LHCN-M2 (cell line): ENCODE measurements around the gene EXOSC2. TPM values are rescaled to one million over a fixed set of nuclear protein-coding genes. Genes with fewer than 3 reads are reported as not detected.

Source experiments
- DNase-seq: peaks from one replicate; pipeline ENCODE4 v3.0.0-alpha.2; 2012; ENCODE audit warnings: low read depth
- total RNA-seq: library from RNA; depleted of rRNA; stranded (reverse); fragments of >200 nt; gene quantifications from 2 replicates; pipeline ENCODE4 v1.2.3, GENCODE V29; 2014; rRNA removed

EXOSC2 gene
- total RNA-seq, 1 experiment from 2014 or later, result 44.0 TPM

DNA sequence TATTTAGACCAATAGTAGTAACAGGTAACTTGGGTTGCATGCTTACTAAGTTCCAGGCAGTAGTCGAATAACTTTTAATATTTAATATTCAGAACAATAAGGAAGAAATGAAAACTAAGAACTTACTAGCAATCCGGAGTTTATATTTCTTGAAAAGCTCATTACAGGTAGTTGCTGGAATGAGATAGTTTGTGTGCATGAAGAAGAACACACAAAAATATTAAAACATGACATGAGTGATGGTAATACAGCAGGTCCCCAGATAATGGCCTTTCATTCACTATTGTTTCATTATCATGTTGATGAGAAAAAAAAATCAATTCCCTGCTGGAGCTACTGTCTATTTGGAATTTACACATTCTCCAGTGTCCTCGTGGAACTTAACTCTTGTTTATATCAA is 44.7 kb downstream of the EXOSC2 start:
- DNase-seq, result no peak

DNA sequence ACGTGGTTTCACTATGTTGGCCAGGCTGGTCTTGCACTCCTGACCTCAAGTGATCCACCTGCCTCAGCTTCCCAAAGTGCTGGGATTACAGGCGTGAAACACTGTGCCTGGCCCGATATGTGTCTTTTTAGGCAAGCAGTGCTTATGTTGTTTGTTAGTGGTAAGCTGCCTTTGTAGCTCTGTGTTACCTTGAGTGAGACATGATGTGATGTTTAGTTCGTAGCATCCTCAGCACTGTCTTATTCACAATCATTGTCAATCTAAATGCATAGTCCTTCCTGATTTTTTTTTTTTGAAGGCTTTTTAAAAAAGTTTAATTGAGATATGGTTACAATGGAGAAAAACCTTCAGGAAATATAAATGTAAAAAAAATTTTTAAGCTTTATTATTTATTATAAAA is 45.5 kb downstream of the EXOSC2 start:
- DNase-seq, result no peak

GRCh38 chr9:130740218-130741023 is 46.8 kb downstream of the EXOSC2 start:
- DNase-seq, result peak; percentile 49

DNA sequence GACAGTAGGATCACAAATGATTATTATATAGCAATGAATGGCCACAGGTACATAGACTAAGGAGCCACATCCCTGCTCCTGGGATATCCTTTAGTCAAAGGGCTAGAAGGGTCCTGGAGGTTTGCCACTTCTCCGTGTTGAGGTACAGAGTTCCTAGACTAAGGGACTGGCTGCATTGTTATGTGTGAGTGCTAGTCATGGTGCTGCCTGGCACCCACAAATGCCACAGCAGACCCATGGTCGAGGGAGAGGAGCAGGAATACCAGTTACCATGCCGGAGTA is 47.4 kb downstream of the EXOSC2 start:
- DNase-seq, result no peak

DNA sequence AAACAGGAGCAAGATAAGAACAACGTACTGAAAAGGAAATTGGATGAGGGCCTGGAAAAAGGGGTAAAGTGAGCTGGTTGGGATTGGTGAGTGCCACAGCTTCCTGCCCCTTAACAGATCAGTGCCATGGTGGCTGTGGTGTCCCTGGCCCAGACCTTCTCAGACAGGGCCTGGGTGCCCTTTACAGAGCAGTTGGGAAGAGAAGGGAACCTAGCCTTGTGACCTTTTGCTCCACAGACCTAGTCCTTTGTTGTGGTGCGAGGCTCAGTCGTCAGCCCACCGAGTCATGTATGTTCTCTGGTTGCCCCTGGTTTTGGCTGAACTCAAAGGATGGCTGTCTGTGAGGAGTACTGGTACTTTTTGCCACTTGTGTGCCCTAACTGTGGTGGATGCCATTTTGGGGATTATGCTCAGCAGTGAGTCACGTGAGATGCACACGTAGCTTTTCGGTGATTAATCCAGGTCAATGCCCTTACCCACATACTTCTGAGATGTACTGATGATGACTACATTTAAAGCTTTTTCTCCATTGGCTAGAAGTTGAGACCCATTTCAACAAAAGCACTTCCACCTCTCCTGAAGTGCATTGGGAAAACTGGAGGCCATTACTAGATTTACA is 48.4 kb downstream of the EXOSC2 start:
- peak; percentile 75 for DNase-seq

DNA sequence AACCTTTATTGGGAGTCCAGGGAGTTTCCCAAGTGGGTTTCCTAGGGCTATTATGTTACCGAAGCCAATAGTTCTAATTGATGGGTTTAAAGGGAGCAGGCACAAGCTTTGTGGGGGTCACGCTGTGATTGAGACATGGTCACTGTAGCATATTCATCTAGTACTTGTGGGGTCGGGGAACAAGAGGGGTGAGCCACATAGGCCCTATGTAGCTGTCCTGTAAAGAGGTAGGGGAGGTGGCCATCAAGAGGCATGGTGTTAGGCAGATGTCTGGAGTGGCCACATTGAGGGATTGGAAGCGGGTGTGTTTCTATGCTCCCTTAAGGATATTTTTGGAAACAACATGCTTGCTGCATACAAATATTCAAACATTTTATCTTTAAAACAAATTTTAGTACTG is 50.1 kb downstream of the EXOSC2 start:
- DNase-seq, result no peak

DNA sequence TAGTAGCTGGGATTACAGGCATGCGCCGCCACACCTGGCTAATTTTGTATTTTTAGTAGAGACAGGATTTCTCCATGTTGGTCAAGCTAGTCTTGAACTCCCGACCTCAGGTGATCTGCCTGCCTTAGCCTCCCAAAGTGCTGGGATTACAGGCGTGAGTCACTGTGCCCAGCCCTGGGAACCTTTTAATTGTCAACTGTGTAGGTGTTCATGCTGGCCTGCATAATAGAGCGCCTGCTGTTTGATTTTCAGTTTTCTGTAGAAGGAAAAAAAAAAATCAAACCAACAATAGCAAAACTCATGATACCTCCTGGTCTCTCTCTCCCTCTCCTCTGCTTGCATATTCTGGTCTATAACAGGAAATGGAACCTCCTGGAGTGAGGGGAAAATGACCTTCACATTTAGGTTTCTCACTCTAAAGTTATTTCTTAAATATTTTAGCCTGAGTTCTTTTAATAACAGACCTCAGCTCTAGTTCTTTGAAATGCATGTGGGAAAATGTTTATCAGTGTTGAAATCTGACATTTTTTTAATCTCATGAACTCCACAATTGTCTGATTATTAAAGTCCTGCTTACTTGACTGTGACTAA is 51.7 kb downstream of the EXOSC2 start:
- no peak for DNase-seq

DNA sequence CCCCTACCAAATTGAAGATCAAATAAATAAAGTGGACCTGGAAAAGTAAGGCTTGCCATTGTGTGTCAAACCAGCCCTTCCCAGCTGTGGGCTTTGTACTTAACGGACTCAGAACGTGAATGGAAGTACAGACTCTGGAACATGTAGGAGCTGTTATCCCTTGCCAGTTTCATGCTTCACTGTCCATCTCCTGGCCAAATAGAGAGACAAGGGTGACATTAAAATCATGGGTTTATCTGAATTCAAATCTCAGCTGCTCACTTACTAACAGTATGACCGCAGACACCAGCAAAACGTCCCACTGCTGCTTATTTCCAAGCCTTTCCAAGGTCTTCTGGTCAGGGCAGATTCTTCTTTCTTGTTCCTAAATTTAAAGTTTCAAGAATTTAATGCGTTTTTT is 52.2 kb downstream of the EXOSC2 start:
- DNase-seq, result no peak

DNA sequence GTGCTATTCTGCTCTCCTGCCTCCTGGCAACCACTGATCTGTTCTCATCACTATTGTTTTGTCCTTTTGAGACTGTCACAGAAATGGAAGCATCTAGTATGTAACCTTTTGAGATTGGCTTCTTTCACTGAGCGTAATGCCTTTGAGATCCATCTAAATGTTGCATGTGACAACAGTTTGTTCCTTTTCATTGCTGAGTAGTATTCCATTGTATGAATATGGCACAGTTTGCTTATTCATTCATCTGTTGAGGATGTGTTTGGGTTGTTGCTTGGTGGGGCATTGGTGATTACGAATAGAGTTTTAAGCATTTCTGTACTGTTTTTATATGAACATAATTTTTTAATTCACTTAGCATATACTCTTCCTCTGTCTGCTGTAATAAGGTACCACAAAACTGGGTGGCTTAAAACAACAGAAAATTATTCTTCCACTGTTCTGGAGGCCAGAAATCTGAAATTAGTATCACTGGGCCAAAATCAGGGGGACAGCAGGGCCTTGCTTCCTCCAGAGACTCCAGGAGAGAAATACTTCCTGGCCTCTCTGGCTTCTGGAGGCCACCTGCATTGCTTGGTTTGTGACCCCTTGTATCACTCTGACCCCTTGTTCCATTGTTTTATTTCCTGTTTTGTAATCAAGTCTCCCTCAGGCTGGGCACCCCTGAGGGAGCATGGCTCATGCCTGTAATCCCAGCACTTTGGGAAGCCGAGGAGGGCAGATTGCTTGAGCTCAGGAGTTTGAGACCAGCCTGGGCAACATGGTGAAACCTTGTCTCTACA is 53.0 kb downstream of the EXOSC2 start:
- DNase-seq, result no peak

DNA sequence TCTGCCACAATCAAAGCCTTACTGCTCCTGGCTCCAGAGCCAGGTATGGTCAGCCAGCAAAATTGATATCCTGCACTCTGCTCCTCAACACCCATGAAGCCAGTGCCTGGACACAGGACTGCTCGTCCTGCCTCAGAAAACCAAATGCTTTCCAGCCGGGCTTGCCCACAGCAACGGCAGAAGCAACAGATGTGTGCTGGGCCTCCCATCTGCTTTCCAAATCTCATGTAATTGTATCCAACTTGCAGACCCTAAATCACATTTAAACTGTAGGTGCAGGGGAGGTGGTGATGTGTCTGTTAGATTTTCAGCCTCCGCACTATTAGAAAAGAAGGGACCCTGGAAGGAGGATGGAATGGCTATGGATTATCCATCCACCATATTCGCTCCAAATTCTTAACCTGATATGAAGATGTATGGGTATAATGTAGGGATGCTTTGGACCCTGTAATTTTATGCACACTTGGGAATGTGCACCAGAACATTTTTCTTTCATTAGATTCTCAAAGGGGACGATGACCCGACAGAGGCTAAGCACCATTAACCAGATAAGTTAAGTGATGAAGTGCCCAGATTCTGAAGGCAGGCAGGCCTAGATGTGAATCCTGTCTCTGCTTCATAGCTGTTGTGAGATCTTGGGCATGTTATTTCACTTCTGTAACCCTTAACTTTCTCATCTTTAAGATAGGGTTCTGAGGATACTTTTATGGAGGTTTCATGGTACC is 58.2 kb downstream of the EXOSC2 start:
- no peak for DNase-seq

Other genes with a start within 250 kb of the EXOSC2 start
- 73.1 and 116 TPM in 2 replicates for gene ASS1, start 248.8 kb upstream of the EXOSC2 start, total RNA-seq
- gene FUBP3, start 114.2 kb upstream of the EXOSC2 start, total RNA-seq, result 49.1 and 51.9 TPM in 2 replicates
- not detected in 2 replicates for gene PRDM12, start 29.2 kb upstream of the EXOSC2 start, total RNA-seq
- gene ABL1, start 141.5 kb downstream of the EXOSC2 start, total RNA-seq, result 63.4 and 70.9 TPM in 2 replicates
- gene QRFP, start 203.0 kb downstream of the EXOSC2 start, total RNA-seq, result not detected in 2 replicates
- 0.51 and 1.7 TPM in 2 replicates for gene FIBCD1, start 245.5 kb downstream of the EXOSC2 start, total RNA-seq